ENCODE results near the gene CHD5. TPM values are rescaled to one million over a fixed set of nuclear protein-coding genes. Genes with fewer than 3 reads are reported as not detected.

The CHD5 gene
- total RNA-seq, 1 experiment from 2014 or later, result 0.98 TPM

DNA sequence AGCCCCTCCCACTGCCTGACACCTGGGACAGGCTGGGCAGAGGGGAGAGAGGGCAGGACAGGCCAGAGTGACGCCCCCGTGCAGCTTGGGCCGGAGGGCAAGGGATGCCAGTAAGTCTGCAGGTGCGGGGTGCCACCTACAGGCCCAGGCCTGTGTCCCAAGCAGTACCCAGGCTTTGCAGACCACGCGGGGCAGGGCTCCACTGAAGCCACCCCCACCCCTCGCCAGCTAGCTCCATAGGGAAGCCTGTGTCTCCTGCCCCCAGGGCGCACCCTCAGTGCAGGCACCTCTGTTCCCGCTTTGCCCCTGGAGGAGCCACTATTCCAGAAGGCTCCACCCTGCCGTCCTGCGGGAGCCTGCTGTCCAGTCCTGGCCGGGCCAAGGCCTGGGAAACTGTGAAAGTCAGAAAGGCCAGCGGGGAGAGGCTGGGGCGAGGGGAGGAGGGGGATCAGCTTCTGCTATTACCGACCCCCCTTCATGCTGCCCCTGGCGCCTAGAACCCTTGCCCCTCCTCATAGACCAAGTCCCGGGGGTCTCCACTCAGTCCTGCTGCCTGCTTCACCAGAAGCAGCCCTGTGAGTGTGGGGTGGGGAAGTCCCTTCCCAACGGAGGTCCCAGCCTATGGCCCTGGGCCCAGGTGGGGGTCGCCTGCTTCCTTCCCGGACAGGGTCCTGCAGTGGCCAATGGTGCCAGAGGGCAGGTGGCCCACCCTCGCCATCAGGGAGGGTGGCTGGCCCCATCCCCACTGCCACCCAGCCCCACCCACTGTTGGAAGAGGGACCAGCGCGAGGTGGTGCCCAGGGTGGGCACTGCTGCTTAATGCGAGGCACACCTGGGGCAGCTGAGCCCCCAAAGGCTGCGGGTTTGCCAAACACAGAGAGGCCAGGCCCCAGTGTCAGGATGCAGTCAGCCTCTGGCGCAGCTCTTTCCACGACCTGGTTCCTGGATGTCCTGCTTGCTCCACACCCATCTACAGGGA, 80.0 kb downstream of the CHD5 start:
- no peak for DNase-seq (ENCODE audit: low spot score)

- no peak for DNase-seq (ENCODE audit: low spot score)
These were observed 80.8 kb downstream of the CHD5 start for GRCh38 chr1:6099297-6099696.

DNA sequence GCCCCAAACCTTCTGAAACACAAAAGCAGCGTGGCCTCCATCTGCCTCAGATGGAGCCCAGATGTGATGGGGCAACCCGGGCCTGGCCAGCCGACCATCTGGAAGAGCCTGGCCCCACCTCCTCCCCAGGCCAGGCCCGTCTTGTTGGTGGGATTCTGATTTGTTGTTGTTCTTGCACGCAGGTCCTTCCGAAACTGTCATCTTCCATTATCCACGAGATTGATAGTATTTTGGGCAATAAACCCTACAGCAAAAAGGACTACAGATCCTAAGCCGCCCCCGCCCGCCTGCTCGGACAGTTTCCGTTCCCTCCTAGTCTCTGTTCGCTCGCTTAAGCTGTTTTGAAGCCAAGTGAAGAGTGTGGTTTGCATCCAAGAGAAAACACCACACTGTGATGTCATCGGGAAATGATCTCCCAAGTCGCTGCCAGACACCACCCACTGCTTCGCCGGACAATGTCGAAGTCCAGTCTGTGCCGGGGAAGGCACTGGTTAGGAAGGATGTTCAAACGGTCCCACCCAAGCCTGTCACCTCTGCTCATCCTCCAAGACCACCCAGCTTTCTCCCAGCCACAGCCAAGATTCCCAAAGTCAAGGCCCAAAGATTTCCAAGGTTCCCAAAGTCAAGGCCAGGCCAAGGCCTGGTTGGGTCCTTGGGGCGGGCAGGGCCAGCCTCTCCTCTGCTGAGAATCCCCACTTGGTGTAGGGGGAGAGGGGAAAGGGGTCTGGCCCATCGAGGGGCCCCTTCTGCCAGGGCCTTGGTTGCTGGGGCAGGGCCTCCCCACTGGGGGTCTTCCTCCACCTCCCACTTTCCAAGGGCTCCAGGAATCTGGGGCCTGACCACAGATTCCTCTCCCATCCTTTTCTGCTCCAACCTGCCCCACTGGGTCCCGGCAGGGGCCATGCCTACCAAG, 81.6 kb downstream of the CHD5 start:
- DNase-seq (ENCODE audit: low spot score), result no peak

DNA sequence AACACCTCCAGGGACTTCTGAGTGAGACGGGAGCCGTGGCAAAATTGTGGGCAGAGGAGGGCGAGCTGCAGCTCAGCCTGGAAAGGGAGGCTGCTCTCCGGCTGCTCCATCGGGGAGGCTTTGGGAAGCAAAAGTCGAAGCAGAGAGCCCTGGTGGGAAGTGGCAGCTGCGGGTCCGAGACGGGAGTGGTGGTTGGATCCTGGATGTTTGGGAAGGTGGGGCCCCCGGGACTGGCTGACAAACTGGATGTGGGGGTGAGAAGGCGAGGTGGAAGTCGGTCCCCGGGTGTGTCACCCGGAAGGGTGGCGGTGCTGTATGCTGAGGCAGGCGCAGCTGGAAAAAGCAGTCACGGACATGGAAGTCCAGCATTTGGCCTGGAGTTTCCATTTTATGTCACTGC, 82.3 kb downstream of the CHD5 start:
- no peak for DNase-seq (ENCODE audit: low spot score)

- no peak for DNase-seq (ENCODE audit: low spot score)
These were observed 83.0 kb downstream of the CHD5 start for GRCh38 chr1:6097117-6097595.

DNA sequence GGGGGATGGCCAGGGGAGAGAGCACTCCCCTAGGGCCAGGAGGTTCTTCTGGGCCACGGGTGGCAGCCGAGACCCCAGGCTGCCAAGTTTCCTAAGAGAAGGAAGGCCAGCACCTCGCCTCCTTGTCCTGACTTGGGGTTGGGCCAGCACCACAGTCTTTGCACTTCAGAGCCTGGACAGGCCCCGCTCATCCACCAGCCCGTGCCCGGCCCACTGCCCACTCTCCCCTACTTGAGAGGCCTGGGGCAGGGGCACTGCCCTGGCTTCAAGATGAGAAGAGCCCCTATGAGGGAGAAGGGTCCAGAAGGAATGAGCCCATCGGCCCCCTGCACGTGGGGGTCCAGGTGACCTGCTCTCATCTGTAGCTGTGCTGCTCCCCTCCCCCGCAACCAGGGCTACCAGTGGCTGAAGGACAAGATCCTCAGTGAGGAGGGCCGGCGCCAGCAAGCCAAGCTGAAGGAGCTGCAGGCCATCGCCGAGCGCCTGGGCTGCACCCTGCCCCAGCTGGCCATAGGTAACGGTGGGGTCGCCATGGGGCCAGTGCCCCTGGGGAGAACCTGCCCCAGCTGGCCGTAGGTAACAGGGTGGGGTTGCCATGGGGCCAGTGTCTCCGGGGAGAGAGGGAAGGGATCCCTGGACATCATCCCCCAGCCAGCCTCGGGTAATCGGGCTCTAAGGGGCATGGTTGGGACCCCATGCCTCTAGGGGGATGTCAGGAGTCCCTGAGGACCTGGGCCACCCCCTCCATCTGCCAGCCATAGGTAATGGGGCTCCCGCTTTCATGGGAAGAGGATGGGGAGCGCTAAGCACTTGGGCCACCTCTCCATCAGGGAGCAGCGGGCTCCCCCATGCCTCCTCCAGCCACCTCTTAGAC, 83.6 kb downstream of the CHD5 start:
- no peak for DNase-seq (ENCODE audit: low spot score)

DNA sequence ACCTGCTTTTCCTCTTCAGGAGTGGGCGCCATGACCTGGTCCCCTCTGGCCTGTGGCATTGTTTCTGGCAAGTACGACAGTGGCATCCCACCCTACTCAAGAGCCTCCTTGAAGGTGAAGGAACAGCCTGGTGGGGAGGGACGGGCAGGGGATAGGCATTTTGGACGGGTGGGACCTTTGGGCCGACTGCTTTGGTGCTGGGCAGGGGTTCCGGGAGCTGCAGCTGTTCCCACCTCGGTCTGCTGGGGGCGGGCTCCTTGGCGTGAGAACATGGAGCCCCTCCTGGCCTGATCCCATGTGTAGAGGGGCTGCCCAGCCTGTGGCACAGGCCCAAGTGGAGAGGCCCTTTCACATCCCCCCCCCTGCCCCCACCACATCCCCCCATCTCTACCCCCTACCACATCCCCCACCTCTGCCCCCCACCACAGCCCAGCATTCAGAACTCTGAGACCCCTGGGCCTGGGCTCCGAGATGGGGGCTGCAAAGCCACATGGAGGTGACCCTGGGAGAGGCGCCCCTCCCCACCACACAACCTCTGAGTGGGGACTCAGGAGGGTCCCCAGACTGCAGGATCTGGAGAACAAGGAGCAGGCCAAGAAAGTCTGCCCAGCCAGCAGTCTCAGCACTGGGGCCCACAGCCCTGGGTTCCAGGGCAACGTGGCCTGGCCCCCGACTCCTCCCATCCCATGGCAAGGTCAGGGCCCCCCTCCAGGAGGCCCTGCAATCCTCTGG, 84.4 kb downstream of the CHD5 start:
- DNase-seq (ENCODE audit: low spot score), result no peak

- DNase-seq (ENCODE audit: low spot score), result no peak
These were observed 85.2 kb downstream of the CHD5 start for GRCh38 chr1:6094801-6095505.

GRCh38 chr1:6094246-6094645, 85.9 kb downstream of the CHD5 start:
- DNase-seq (ENCODE audit: low spot score), result no peak

DNA sequence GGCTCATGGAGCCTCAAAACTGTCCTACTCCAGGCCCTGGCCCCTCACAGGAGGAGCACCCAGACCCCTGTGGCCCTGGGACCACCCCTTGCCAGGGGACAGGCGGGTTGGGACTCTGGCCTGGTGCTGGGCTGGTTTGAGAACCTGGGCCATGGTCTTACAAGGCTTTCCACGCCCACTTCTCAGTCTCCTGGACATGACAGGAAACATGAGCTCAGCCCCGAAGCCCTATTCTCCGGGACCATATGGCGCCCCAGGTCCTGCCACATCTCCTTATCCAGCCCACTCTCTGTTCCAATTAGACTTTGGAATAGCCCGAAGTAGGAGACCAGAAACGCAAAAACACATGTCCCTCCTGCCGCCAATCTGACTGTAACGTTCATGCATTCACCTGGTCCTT, 86.5 kb downstream of the CHD5 start:
- no peak for DNase-seq (ENCODE audit: low spot score)

DNA sequence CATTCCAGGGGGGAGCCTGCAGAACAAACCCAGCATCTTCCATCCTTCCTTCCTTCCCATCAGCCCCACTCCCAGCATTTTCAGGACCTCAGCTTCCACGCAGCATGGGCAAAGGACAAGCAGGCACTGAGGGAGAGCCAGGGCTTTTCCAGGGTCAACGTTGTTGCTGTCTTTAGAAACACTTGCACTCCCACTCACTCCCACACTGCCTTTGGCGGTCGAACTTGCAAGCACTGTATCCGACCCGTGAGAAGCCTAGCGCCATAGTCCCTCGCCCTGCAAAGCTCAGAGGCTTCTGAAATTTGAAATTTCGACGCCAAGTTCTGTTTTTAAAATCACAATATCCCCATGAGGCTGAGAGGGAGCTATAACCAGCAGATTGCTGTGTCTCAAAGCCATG, 87.0 kb downstream of the CHD5 start:
- no peak for DNase-seq (ENCODE audit: low spot score)

DNA sequence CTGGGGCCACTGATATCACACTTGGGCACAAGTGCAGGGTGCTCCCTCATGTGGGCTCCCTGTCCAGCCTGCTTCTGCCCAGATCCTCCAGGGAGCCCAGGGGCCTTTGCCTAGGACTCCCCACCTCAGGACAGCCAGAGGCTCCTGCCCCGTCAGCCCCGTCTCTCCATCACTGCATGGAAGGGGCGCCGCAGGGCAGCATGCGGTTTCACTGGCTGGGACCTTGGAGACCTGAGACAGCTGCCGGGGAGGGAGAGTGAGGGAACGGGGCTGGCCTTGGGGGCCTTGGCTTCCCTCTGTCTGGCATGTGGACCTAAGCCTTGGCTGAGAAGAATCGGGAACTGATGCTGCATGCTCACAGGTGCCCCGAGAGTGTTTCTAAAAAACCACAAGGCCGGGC, 87.9 kb downstream of the CHD5 start:
- no peak for DNase-seq (ENCODE audit: low spot score)

- no peak for DNase-seq (ENCODE audit: low spot score)
These were observed 88.4 kb downstream of the CHD5 start for GRCh38 chr1:6091823-6092109.

DNA sequence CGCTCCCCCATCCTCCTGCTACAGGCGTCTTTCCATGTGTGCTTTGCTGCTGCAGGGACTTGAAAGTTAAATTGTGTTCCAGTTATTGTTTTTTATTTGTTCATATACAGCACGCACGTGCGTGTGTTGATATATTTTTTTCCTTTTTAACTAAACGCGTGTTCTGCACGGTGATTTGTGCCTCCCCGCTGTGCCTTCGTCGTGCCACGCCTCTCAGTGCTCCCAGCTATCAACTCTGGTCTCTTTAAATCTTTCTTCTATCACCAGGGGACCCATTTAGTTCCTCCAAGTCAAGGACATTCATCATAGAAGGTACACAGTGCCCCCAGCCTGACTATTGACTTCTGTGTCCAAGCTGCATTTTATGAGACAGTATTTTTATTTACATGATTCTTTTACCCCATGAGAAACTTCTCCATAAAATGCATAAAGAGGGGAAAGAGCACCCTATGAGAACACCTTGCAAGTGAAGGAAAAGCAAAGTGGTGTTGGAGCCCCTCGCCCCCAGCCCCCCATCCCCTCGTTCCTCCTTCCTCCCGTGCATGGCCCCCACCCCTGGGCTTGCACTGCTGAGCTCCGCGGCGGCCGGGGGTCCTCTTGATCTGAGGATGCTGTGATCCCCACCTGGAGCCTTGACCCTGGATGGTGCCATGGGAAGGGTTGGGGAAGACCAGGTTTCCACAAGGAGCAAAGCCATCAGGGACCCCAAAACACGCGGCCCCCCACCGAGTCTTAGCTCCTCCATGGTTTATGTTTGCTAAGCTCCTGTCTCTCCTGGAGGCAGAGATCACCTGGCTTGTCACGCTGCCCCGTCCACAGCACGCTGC, 88.9 kb downstream of the CHD5 start:
- DNase-seq (ENCODE audit: low spot score), result no peak

GRCh38 chr1:6090288-6090687, 89.8 kb downstream of the CHD5 start:
- DNase-seq (ENCODE audit: low spot score), result no peak

DNA sequence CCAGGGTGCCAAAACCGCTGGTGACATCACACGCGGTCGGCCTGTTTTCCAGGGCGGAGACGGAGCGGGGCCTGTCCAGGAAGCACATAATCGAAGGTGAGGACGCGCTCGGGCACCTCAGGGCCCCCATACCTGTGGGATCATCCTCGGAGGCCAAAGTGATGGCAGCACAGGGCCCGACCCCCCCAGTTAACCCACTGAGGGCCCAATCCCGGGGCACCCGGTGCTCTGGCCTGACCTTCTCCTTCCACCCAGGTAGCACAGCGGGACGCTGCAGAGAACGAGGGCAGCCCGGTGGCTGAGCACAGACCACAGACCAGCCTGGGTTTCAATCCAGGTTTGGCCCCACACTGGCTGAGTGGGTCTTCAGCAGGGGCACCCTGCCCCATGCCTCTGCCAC, 91.2 kb downstream of the CHD5 start:
- no peak for DNase-seq (ENCODE audit: low spot score)

GRCh38 chr1:6087958-6088357, 92.2 kb downstream of the CHD5 start:
- DNase-seq (ENCODE audit: low spot score), result no peak

GRCh38 chr1:6087377-6087772, 92.7 kb downstream of the CHD5 start:
- DNase-seq (ENCODE audit: low spot score), result no peak

GRCh38 chr1:6086762-6087376, 93.3 kb downstream of the CHD5 start:
- no peak for DNase-seq (ENCODE audit: low spot score)

All from A172 (cell line).